ENCODE measurements around the gene ZC3H4.
"Not testable (repeated sequence)": the region's sequence is repeated elsewhere in the genome, so short reads cannot be mapped to it uniquely, and the experiment has no call there.

The ZC3H4 gene

DNA sequence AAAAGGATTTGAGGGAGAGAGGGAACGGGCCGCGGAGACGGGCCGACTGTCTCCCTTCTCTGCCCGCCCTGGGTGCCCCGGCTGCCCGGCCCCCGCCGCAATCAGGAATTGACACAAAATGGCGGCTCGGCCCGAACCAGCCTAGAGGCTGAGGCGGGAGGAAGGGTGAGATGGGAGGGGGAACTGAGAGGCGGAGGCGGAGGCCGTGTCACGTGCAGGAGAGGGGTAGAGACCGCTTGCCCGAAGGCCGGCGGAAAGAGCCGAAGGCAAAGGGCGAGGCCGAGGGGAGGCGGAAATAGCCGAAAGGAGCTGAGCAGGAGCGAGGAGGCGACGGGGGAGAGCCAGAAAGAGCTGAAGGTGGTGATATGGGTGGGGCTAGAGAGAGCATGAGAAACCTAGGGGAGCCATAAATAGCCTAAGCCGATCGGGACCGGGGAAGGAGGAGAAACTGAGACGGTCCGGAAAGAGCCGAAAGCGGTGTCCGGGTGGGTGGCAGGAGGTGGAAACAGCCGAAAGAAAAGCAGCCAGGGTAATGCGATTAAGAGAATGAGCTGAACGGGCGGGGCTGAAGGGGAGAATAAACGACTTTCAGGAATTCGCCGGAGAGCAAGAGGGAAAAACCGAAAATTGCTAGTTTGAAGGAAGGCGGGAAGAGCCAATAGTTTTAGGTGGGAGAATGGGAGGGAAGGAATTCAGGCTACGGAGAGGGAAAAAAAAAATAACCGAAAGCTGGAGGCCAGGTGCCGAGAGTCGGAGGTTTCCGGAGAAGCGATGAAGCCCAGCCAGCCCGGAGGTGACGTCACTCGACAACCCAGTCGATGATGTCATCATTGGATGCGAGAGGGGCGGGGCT lies at the start of gene ZC3H4:
ZC3H4 (minus strand) TSS at position 780 of the 853 bp plus-strand sequence. CDS start 1,192 bp downstream, outside the sequence.
- DNase-seq: peak; percentile 97

DNA sequence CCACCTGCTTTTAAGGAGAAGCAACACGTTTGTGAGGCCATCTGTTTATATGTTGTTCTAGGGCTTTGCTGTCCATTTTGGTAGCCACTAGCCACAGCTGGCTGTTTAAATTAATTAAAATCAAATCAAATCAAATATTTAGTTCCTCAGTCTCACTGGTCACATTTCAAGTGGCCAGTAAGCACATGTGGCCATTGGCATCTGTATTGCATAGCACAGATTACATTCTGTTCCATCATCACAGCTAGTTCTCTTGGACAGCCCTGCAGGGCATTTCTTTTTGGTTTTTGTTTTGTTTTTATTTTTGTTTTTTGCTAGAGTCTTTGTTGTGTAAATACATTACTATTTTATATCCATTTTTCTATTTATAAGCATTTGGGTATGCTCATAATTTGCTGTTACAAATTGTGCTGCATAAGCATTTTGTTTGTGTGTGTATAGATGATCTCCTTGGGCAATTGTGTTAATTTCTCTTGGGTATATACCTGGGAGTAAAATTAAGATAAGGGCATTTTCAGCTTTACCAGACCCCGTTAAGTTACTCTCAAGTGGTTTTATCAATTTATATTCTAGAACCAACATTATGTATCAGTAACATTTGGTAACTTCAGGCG lies 48.4 kb upstream of the ZC3H4 start:
- no peak for DNase-seq

DNA sequence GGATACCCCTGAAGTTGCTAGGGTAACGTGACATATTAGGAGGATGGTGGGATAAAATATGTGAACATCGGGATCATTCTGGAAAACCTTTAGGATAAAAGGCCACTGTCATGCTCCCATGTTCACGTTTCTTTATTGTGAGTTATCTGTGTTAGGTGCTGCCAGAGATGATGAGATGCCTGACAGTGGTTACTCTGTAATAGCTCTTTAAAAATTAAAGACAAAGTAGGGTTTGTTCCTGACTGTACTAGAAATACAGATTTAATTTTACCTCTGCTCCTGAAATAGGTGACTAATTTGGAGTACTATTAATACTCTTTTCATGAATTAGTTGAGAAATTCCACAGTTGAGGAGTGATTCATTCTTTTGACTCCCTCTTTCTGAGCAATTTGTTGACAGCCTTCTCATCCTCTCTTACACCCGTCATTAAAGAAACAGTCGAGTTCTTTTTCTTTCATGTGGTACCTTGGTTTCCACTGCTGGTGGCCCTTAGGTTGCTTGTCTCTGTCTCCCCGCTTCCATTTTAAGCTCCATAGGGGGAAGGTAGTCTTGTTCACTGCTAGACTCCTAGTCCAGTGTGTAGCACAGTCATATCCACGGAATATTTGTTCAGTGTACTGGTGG lies 45.4 kb upstream of the ZC3H4 start:
- DNase-seq: no peak

DNA sequence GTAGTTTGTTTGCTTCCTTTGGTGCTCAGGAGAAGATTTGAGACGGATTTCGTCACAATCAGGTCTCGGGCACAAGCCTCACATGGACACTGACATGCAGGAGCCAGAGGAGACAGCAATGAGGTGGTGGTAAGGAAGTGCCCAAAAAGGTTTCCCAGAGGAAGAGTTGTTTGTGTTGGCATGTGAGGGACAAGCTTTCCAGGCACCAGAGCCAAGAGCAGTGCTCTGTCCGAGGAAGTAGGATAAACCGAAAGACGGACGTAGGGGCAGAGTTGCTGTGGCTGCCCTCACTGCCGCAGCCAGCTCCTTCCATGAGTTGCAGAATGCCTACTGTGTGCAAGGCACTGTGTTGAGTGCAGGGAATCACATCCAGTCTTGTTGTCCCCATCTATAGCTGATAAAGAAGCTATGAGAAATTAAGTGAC lies 44.8 kb upstream of the ZC3H4 start:
- DNase-seq: no peak

DNA sequence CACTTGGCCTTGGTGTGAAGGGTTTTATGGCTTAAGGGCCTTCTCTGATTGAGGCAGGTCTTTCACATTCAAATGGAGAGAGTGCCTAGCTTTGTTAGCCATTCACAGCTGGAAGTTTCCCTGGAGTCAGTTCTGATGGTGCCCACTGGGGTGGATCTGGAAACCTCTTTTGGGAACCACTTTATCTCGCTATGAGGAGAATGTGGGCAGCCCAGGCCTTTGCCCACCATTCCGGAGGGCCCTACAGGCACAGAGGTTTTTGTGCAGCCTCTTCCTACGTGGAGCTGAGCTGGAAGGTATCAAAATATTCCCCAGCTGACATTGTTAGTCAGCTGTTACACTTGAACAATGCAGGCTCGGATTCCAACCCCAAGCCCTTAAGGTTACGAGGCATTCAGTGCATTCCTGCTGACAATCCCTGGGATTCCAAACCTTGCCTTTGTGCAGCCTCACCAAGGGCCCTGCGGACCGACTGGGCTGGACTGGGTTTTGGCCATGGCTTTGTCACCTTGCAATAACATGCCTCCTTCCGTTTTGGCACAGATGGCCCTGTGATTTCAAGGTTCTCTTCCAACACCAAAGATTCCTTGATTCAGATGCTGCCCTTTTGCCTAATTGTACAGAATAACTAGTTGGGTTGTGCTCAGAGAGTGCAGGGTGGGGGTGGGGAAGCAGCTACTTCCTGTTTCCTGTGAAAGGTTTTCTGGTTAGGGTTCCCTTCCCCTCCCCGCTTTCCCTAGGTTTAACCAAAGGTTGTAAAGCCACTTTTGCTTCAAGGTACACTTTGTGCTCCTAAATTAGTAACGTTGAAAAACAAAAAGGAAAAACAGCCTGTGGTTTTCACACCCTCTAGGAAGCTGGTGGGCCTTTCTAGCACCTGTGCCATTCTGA lies 44.1 kb upstream of the ZC3H4 start:
- no peak for DNase-seq

DNA sequence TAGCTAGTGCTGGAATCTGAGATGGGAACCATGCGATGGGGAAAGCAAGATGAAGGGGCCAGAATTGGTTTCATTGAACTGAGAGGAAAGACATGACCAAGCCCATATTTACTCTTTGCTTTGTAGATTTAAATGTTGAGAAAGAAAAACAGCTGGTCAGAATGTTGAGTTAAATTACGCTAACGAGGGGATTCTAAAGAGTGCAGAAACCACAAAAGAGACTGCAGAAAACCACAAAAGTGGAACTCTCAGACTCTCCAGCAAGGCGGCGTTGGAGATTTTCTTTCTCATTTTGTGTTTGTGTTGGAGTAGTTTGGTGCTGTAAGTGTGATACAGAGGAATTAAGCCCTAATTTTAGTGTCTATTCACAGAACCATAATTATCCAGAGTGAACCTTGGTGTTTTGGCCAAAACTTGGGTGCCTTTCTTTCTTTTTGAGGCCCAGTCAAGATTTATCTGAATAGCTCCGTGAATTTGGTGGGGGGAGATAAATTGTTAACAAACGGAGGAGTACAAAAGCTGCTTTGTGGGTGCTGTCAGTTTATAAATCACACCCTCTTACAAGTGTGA lies 43.4 kb upstream of the ZC3H4 start:
- DNase-seq: no peak

DNA sequence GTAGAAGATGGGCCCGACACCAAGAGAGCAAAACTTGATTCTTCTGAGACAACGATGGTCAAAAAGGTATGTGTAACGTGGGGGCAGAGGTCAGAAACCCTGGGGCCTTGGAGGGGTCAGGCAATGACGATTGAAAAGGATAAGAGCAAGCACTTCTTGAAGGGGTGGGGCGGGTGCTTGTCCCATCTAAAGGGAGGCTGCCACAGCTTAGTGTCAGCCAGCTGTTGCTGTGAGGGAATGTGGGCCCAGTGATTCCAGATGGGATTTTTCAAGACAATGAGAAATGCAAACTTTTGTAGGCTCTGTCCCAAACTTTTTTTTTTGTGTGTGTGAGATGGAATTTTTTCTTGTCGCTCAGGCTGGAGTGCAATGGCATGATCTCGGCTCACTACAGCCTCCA lies 41.6 kb upstream of the ZC3H4 start:
- no peak for DNase-seq

DNA sequence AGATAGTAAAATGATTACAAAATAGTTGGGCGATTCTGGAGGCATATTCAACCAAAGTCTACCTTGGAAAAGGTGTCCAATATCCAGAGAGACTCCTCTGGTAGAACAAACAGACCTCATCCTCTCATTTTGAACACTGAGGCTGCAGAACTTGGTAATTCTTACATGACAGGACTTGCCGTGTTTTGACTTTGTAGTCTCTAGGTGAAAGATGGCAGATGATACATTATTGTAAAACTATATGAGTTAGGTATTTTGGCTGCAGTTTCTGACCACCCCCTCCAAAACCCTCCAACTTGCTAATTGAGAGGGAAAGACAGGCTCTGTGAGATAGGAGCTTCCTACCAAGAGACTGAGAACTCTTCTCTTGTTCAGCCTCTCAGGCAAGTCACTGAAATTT lies 39.7 kb upstream of the ZC3H4 start:
- DNase-seq: no peak

DNA sequence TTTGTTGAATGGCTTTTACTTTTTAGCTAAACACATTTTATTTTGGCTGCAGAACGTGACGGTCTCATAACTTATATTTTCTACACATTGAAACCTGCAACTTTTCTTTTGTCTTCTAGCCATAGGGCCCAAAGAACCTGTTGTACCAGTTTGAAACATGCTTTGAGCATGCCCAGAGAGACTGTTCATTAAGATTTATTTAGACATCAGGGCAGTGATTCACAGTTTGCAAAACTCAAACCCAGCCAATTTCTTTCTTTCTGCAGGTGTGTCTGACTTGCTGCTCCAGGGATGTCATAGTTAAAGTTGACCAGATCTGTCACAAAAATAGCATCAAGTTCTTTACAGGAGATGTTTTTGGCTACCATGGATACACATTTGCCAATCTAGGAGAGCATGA lies 39.1 kb upstream of the ZC3H4 start:
- DNase-seq: no peak

DNA sequence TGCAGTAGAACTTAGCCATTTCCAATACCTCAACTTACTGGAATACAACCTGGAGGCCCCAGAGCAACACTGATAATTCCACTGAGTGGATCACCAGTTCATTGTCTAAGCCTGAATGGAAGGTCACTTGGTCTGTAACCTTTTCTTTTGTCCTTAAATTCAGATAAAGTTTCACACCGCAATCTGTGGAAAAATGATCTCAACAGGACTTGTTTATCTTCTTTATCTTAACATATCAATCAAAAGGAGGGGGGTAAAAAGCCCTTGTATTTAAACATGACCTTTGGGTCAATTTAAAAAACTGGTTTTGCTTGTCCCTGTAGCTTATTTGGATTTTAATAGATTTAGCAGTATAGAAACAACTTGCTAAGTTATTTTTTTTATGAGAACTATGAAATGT lies 38.6 kb upstream of the ZC3H4 start:
- no peak for DNase-seq

DNA sequence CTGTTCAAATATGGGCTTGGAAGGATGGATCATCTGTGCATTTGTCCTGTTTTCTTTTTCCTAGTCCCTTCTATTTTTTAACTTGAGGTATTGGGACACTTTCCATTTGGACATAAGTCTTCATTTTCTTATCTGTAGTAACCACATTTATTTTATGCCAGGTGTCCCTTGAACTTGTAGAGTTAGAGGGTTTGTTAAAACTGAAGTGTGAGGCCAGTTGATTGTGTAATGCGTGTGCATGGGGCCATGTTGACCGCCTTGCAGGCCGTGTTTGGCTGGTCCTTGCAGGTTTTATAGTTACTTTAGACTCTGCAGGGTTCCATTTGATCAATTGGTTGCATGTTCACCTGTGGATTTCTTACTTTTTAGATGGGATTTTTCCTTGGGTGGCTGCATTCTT lies 38.1 kb upstream of the ZC3H4 start:
- DNase-seq: no peak

DNA sequence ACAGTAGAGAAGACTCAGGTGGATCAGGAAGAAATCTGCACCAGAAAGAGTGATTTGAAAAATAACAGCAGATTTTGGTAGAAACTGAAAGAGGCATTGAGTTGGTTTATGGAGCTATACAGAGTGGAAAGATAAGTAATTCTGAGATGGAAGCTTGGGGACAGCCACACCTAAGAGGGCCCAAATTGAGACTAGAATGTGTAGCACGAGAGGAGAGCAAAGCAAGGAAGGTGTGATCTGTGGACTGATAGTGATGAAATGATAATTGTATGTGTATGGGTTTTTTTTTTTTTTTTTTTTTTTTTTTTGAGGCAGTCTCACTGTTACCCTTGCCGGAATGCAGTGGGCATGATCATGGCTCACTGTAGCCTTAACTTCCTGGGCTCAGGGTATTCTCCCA lies 33.3 kb upstream of the ZC3H4 start:
- DNase-seq: no peak

DNA sequence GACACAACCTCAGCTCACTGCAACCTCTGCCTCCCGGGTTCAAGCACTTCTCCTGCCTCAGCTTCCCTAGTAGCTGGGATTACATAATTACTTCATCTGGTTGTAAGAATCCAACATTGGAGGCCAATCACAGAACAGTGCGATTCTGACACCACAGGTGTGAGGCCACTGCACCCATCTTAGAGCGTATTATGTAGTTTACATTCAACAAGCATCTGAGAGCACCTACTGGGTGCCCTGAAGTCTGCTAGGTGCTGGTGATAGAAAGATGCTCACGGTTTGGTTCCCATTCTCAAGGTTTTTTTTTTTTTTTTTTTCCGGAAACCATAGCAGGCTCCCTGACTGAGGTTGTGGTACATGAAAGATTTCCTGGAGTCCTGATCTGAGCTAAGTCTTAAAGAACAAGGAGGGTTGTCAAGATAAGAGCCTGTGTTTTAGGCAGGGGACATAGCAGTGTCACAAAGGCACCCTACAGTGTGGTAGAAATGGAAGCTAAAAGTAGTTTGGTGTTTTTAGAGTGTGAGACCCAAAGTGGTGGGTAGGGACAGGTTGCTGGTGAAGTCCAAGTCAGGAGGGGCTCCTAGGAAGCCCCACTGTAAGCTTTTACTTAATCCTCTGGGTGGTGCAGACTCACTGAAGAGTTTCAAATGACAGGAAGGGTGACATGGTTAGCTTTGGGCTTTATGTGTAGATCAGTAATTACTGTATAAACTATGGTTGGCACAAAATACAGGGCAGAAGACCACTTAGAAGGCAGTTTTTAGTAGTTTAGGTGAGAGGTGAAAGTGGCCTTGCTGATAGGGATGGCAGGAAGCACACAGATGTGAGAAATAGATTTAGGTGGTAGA lies 32.3 kb upstream of the ZC3H4 start:
- no peak for DNase-seq

DNA sequence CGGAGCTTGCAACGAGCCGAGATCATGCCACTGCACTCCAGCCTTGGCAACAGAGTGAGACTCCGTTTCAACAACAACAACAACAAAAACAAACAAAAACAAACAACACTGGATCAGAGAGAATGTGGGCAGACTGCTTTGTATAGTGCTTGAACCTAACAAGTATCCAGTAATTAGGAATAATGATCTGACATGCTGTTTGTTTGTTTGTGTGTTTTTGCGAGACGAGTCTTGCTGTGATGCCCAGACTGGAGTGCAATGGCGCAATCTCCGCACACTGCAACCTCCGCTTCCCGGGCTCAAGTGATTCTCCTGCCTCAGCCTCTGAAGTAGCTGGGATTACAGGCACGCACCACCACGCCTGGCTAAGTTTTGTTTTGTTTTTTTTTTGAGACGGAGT lies 31.1 kb upstream of the ZC3H4 start:
- no peak for DNase-seq

DNA sequence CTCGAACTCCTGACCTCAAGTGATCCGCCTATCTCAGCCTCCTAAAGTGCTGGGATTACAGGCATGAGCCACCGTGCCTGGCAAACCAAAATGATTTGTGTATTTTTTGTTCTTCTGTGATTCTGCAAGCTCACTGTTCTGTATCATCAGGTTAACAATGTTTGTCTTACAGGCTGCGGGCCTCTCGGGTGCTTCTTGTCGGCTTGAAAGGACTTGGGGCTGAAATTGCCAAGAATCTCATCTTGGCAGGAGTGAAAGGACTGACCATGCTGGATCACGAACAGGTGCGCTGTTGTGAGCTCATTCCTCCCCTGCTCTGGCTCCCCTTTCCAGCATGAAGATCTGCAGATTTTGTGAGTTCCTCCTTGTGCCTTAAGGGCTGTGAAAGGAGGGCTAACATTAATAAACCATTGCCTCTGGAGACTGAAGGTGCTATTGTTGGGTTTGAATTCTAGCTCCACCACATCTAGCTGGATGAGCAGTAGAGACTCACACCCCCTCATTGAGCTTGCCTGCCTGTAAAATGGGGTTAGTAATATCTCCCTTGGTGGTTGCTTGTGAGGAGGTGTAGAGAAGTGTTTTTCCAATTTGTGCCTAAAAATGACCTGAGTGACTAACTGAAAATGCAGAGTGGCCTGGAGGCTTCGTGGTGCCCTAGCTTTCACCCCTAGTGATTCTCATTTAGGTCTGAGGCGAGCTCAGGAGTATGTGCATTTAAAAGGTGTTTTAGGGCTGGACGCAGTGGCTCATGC lies 29.9 kb upstream of the ZC3H4 start:
- DNase-seq: no peak

DNA sequence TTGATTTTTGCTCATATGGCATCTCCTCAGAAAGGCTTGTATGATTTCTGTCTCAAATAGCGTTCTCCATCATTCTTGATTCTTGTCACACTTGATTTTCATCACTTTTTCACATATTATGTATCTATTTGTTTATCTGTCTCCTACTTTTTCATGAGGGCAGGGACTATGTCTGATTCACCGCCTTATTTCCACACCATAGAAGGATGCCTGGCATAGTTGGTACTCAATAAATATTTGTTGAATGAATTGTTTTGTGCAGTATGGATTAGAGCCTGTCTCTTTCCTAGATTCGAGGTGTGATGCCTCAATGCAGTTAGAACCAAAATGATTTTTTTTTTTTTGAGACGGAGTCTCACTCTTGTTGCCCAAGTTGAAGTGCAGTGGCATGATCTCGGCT lies 29.2 kb upstream of the ZC3H4 start:
- DNase-seq: no peak

DNA sequence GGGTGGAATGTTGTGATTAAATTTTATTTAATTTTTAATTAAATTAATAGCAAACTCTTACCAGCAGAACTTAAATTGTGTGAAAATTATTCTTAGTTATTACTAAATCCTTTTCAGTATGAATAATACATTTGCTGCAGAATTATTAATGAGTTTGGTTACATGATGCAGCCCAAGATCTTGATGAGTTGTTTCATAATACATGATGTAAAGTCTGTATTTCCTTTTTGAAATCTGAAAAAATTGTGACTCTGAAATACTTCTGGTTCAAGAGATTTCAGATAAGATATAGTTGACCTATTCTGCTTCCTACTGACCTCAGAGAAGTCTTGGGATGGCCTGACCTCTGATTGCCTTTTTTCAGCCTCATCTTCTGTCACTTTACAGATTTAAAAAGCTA lies 28.1 kb upstream of the ZC3H4 start:
- no peak for DNase-seq

DNA sequence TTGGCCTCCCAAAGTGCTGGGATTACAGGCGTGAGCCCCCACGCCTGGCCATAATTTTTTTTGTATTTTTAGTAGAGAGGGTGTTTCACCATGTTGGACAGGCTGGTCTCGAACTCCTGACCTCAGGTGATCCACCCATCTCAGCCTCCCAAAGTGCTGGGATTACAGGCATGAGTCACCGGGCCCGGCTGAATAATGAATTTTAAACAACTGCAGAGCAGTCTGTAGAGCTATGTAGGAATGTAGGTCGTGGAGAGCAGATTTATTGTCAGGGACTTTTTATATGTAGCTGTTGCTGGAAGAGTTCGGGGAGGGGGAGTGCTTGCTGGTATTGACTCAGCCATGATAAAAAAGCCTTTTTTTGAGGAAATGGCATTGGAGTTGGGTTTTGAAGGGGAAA lies 27.7 kb upstream of the ZC3H4 start:
- not testable (repeated sequence) for DNase-seq

DNA sequence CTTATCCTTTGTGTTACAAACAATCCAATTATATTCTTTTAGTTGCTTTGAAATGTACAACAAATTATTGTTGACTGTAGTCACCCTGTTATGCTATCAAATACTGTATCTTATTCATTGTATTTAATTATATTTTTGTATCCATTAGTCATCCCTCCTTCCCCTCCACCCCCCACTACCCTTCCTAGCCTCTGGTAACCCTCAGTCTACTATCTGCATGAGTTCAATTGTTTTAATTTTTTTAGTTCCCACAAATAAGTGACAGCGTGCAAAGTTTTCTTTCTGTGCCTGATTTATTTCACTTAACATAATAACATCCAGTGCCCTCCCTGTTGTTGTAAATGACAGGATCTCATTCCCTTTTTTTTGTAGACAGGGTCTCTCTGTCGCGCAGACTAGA lies 21.6 kb upstream of the ZC3H4 start:
- DNase-seq: no peak

DNA sequence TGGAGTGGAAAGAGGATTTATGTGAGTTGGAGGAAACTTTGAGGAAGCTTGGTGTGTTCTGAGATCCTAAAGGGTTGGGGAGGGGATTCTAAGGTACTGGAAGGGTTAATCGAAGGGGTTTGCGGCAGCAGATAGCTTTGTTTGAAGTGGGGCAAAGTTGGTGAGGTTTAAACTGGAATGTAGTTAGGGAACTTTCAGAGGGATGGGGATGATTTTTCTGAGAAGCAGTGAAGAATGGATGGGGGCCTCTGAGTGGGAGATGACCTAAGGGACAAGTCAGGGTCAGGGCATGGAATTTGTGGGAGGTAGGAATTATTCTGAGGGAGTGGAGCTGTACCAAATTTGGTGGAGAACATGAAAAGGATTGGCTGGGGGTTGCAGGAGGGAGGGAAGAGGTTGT lies 21.0 kb upstream of the ZC3H4 start:
- no peak for DNase-seq

DNA sequence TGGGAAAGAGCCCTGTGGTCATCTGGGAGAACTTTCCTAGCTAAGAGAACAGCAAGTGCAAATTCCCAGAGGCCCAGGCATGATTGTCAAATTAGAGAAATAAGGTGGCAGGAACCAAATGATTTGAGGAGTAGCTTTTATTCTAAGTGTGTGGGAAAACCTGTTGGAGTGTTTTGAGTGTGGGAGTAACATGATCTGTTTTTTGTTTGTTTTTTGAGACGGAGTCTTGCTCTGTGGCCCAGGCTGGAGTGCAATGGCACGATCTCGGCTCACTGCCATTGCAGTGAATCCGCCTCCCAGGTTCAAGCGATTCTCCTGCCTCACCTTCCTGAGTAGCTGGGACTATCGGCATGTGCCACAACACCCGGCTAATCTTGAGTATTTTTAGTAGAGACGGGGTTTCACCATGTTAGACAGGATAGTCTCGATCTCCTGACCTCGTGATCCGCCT lies 19.5 kb upstream of the ZC3H4 start:
- DNase-seq: no peak
